NCI-H1092 treated with DMSO at 0.1 percent for 48 hours (cell line): Measurements from ENCODE around the gene EMP1.
A peak's percentile ranks its signal among the peaks of the same experiment; 100 is the strongest.
"Not testable (repeated sequence)": the region's sequence is repeated elsewhere in the genome, so short reads cannot be mapped to it uniquely, and the experiment has no call there.

Experiments used
- DNase-seq: peaks from one replicate; lab custom pipeline; 2025; lab: John Stamatoyannopoulos, UW

Gene EMP1

DNA sequence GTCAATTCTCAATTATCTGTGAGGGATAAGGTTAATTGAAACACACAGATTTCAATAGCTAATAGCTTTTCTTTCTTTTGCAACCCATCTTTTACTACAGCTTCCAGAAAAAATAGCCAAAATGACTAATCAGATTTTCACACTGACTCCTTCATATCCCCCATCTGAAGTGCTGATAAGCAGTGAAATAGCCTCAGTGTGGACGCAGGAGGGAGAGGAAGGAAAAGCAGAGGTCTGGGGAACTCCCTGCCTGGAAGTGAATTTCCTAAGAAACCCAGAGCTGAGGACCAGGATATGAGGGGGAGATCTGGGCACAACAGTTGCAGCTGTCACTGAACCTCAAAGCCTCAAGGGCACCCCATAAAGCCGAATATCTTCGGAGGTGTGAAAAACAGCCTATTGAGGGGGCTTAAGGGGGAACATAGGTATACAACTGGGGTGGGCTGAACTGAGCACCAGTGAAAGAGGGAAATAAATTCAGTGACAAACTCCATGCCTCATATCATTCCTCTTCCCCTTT is 60.9 kb downstream of the EMP1 start:
- no peak for DNase-seq

DNA sequence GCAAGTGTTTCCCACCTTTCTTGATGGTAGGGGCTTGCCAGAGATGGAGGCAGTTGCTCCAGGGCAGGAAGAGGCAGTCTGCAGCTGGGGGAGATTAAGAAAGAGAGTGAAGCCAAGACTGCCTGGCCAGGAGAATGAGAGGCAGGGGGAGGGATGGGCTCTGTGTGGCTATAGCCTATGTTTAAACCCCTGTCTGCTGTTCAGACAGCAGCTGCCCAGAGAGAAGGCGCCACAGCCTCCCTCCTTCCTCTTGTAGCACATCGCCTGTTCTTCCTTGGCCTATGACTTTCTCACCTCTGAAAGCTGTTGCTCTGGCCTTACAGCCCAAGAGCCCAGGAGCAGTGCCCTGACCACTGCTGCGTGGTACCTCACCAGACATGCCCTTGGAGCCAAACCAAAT is 61.7 kb downstream of the EMP1 start:
- DNase-seq = peak; percentile 25

DNA sequence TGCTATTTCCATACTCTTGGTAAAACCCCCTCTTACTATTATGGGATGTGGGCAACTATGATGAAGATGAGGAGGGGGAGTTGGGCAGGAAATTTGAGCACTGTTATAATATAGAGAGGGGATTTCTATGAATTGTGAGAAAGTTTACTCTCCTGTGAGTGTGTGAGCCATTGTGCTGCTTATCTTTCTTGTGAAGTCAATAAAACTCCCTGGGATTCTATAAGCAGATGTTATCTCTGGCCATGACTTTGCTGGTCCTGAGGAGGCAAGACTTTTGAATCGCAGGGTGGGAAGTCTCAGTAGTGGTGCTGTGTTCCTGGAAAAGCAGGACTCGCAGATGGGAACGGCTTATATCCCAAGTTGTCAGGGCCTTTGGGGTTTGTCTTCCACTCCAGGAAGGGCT is 62.2 kb downstream of the EMP1 start:
- DNase-seq = no peak

DNA sequence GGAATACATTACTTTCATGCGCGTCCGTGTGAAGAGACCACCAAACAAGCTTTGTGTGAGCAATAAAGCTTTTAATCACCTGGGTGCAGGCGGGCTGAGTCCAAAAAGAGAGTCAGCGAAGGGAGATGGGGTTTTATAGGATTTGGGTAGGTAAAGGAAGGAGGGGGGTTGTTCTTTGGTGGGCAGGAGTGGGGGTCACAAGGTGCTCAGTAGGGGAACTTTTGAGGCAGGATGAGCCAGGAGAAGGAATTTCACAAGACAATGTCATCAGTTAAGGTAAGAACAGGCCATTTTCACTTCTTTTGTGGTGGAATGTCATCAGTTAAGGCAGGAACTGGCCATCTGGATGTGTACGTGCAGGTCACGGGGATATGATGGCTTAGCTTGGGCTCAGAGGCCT is 63.1 kb downstream of the EMP1 start:
- not testable (repeated sequence) for DNase-seq

DNA sequence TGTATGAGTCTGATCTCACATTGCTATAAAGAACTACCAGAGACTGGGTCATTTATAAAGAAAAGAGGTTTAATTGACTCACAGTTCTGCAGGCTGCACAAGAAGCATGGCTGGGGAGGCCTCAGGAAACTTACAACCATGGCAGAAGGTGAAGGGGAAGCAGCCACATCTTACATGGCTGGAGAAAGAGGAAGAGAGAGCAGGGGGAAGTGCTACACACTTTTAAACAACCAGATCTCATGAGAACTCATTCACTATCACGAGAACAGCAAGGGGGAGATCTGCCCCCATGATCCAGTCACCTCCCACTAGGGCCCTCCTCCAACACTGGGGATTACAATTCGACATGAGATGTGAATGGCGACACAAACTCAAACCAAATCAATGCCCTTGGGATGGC is 71.3 kb downstream of the EMP1 start:
- DNase-seq = not testable (repeated sequence)

DNA sequence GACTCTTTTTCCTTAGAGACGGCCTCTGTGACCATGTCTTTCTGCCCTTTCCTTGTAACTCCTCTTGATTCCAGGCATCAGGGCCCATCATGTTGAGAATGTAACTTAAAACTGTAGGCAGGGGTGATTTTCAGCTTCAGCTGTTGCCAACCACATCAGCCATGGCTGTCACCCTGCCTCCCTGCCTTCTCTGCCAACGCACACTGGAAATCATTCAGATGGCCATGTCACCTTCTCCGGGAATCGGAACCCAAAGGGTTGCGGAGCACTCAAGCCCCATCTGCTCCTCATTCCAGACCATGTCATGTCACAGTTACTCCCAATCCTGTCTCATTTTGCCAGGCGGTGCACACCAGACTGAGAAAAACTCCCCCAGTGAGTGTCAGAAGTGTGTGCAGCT is 72.1 kb downstream of the EMP1 start:
- no peak for DNase-seq
